Cerebellar cortex (tissue), 1 donor: Measurements from ENCODE around the gene AHCYL2.
"Not testable (repeated sequence)": the region's sequence is repeated elsewhere in the genome, so short reads cannot be mapped to it uniquely, and the experiment has no call there.

ENCODE experiments used
- DNase-seq: peaks from one replicate; pipeline ENCODE4 v3.0.0-alpha.2; 2015; ENCODE audit warnings: low spot score

AHCYL2 gene

GRCh38 chr7:129292861-129293260 lies 68.0 kb downstream of the AHCYL2 start:
- DNase-seq, result no peak

- peak; percentile 12 for DNase-seq
These were observed 70.2 kb downstream of the AHCYL2 start for GRCh38 chr7:129295015-129295423.

- peak; percentile 68 for DNase-seq
These were observed 73.6 kb downstream of the AHCYL2 start for GRCh38 chr7:129298268-129298893.

- no peak for DNase-seq
These were observed 75.1 kb downstream of the AHCYL2 start for GRCh38 chr7:129299889-129300288.

- not testable (repeated sequence) for DNase-seq
These were observed 75.5 kb downstream of the AHCYL2 start for GRCh38 chr7:129300299-129300698.

GRCh38 chr7:129307592-129307991 lies 82.8 kb downstream of the AHCYL2 start:
- DNase-seq, result no peak

- DNase-seq, result no peak
These were observed 83.2 kb downstream of the AHCYL2 start for GRCh38 chr7:129308047-129308446.

GRCh38 chr7:129311429-129311828 lies 86.6 kb downstream of the AHCYL2 start:
- no peak for DNase-seq

GRCh38 chr7:129313282-129313681 lies 88.5 kb downstream of the AHCYL2 start:
- DNase-seq, result no peak

- DNase-seq, result peak; percentile 94
These were observed 91.1 kb downstream of the AHCYL2 start for GRCh38 chr7:129315960-129316359.

GRCh38 chr7:129317450-129317849 lies 92.6 kb downstream of the AHCYL2 start:
- no peak for DNase-seq

- no peak for DNase-seq
These were observed 102.2 kb downstream of the AHCYL2 start for GRCh38 chr7:129327076-129327475.

GRCh38 chr7:129332254-129333035 lies 107.6 kb downstream of the AHCYL2 start:
- no peak for DNase-seq

GRCh38 chr7:129334473-129334872 lies 109.6 kb downstream of the AHCYL2 start:
- no peak for DNase-seq

GRCh38 chr7:129338450-129338849 lies 113.6 kb downstream of the AHCYL2 start:
- DNase-seq, result no peak

GRCh38 chr7:129341212-129341611 lies 116.4 kb downstream of the AHCYL2 start:
- no peak for DNase-seq

GRCh38 chr7:129341816-129342806 lies 117.3 kb downstream of the AHCYL2 start:
- no peak for DNase-seq

- DNase-seq, result peak; percentile 76
These were observed 118.4 kb downstream of the AHCYL2 start for GRCh38 chr7:129343099-129343700.

- DNase-seq, result no peak
These were observed 122.5 kb downstream of the AHCYL2 start for GRCh38 chr7:129347330-129347729.

- no peak for DNase-seq
These were observed 123.4 kb downstream of the AHCYL2 start for GRCh38 chr7:129348023-129348740.

GRCh38 chr7:129351320-129351719 lies 126.5 kb downstream of the AHCYL2 start:
- DNase-seq, result no peak
